HepG2 (cell line): ENCODE results near the gene GRM5.

Experiments
- ARHGAP35 ChIP-seq: sonication (generic); formaldehyde crosslinking; IDR thresholded peaks from 2 replicates; pipeline ENCODE4 v1.9.0; 2022; ENCODE audit warnings: mild to moderate bottlenecking, inconsistent platforms, moderate library complexity, missing genetic modification reagents, borderline replicate concordance
- CTCF ChIP-seq: sonication (generic); formaldehyde crosslinking; IDR thresholded peaks from 2 replicates; pipeline ENCODE4 v1.5.0; 2020; ENCODE audit warnings: mild to moderate bottlenecking, missing genetic modification reagents, moderate library complexity
- ELF4 ChIP-seq: sonication (generic); formaldehyde crosslinking; IDR thresholded peaks from 2 replicates; pipeline ENCODE4 v1.5.0; 2020; ENCODE audit warnings: missing genetic modification reagents, mild to moderate bottlenecking, moderate library complexity, borderline replicate concordance
- GPN1 ChIP-seq: sonication (generic); formaldehyde crosslinking; IDR thresholded peaks from 2 replicates; pipeline ENCODE4 v1.5.1; 2020; ENCODE audit warnings: missing genetic modification reagents, borderline replicate concordance
- IKZF4 ChIP-seq: sonication (generic); formaldehyde crosslinking; IDR thresholded peaks from 2 replicates; pipeline ENCODE4 v1.5.1; 2020; ENCODE audit warnings: borderline replicate concordance, mild to moderate bottlenecking, low read depth, missing genetic modification reagents; ENCODE audit errors: not compliant biosample characterization
- JUND ChIP-seq: sonication (generic); formaldehyde crosslinking; IDR thresholded peaks from 2 replicates; pipeline ENCODE4 v1.8.0; 2022; ENCODE audit warnings: mild to moderate bottlenecking, missing genetic modification reagents
- NCOR1 ChIP-seq: fragments of 200-600 bp; sonication (generic); IDR thresholded peaks from 2 replicates; pipeline ENCODE4 v1.7.0; 2017; ENCODE audit warnings: antibody characterized with exemption, low read length, borderline replicate concordance
- NFYB ChIP-seq: sonication (generic); formaldehyde crosslinking; IDR thresholded peaks from 2 replicates; pipeline ENCODE4 v1.4.0; 2020; ENCODE audit warnings: missing genetic modification reagents
- NKX3-1 ChIP-seq: sonication (generic); formaldehyde crosslinking; IDR thresholded peaks from 2 replicates; pipeline ENCODE4 v1.5.0; 2020; ENCODE audit warnings: missing genetic modification reagents
- RELA ChIP-seq: sonication (generic); formaldehyde crosslinking; IDR thresholded peaks from 2 replicates; pipeline ENCODE4 v1.4.0; 2020; ENCODE audit warnings: missing genetic modification reagents
- SRY ChIP-seq: sonication (generic); formaldehyde crosslinking; IDR thresholded peaks from 2 replicates; pipeline ENCODE4 v1.8.0; 2022; ENCODE audit warnings: mild to moderate bottlenecking, missing genetic modification reagents
- ZFP41 ChIP-seq: sonication (generic); formaldehyde crosslinking; IDR thresholded peaks from 2 replicates; pipeline ENCODE4 v1.4.0; 2020; ENCODE audit warnings: mild to moderate bottlenecking, missing genetic modification reagents, borderline replicate concordance
- ZNF577 ChIP-seq: sonication (generic); formaldehyde crosslinking; IDR thresholded peaks from 2 replicates; pipeline ENCODE4 v1.4.0; 2020; ENCODE audit warnings: mild to moderate bottlenecking, low read depth, missing genetic modification reagents, borderline replicate concordance
- ZNF768 ChIP-seq: sonication (generic); formaldehyde crosslinking; IDR thresholded peaks from 2 replicates; pipeline ENCODE4 v1.4.0; 2020; ENCODE audit warnings: missing genetic modification reagents

DNA sequence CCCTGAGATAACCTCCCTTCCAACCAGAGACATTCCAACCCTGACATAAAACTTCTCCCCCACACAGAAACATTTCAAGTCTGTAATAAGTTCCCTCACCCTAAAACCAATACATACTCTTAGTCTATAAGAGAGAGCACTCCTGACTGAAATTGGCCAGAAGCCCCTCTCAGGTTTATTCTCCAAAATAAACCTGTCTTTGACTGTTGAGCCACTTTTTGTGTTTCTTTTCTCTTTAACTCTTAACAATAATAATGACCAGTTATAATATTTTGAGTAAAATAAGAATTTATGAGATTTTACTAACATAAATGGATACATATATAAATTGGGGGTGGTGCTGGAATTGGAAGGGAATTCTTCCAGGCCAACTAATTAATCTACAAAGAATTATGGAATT, 93.6 kb downstream of the GRM5 start:
- no peak for TF ChIP-seq IKZF4 (CRISPR knock-in tag)
- TF ChIP-seq CTCF (CRISPR knock-in tag), result no peak
- no peak for TF ChIP-seq ELF4 (CRISPR knock-in tag)
- no peak for TF ChIP-seq NFYB (CRISPR knock-in tag)
- no peak for TF ChIP-seq GPN1 (CRISPR knock-in tag)
- no peak for TF ChIP-seq SRY (CRISPR knock-in tag)
- no peak for TF ChIP-seq ARHGAP35 (CRISPR knock-in tag)
- TF ChIP-seq ZNF577 (CRISPR knock-in tag), result no peak
- TF ChIP-seq ZNF768 (CRISPR knock-in tag), result no peak
- TF ChIP-seq ZFP41 (CRISPR knock-in tag), result no peak
- no peak for TF ChIP-seq RELA
- no peak for TF ChIP-seq JUND (CRISPR knock-in tag)
- TF ChIP-seq NCOR1, result no peak
- TF ChIP-seq NKX3-1 (CRISPR knock-in tag), result no peak
